H9 (cell line): ENCODE results near the gene NRP2. TPM values are rescaled to one million over a fixed set of nuclear protein-coding genes. Genes with fewer than 3 reads are reported as not detected.

Experiments used
- DNase-seq: peaks from one replicate; pipeline ENCODE4 v3.0.0-alpha.2; 2017
- H2AFZ ChIP-seq: one replicate; pipeline ENCODE4 v1.6.1; 2013; ENCODE audit warnings: mild to moderate bottlenecking, low read length, control low read depth, moderate library complexity
- H2AK5ac ChIP-seq: 2 replicates; pipeline ENCODE4 v1.6.1; 2013; ENCODE audit warnings: low read length, control low read depth, mixed read lengths; ENCODE audit not compliant: insufficient read length
- H2BK120ac ChIP-seq: one replicate; pipeline ENCODE4 v1.6.1; 2013; ENCODE audit warnings: low read depth, mild to moderate bottlenecking, low read length, control low read depth, inconsistent platforms; ENCODE audit not compliant: poor library complexity, severe bottlenecking
- H2BK12ac ChIP-seq: 2 replicates; pipeline ENCODE4 v1.6.1; 2013; ENCODE audit warnings: low read length, control low read depth, mixed read lengths, low read depth; ENCODE audit not compliant: insufficient read length
- H2BK15ac ChIP-seq: 2 replicates; pipeline ENCODE4 v1.6.1; 2013; ENCODE audit warnings: low read depth, low read length, control low read depth
- H2BK20ac ChIP-seq: one replicate; pipeline ENCODE4 v1.6.1; 2013; ENCODE audit warnings: low read depth, mild to moderate bottlenecking, low read length, control low read depth, inconsistent platforms; ENCODE audit not compliant: poor library complexity, severe bottlenecking
- H2BK5ac ChIP-seq: 2 replicates; pipeline ENCODE4 v1.6.1; 2013; ENCODE audit warnings: low read length, control low read depth, mixed read lengths; ENCODE audit not compliant: insufficient read length
- H3K14ac ChIP-seq: 2 replicates; pipeline ENCODE4 v1.6.1; 2013; ENCODE audit warnings: low read length, control low read depth; ENCODE audit not compliant: insufficient read depth
- H3K18ac ChIP-seq: 2 replicates; pipeline ENCODE4 v1.6.1; 2013; ENCODE audit warnings: low read depth, mild to moderate bottlenecking, mixed read lengths, low read length, control low read depth; ENCODE audit not compliant: insufficient read length
- H3K23ac ChIP-seq: 2 replicates; pipeline ENCODE4 v1.6.1; 2013; ENCODE audit warnings: low read length, control low read depth, mixed read lengths, low read depth; ENCODE audit not compliant: insufficient read length
- H3K23me2 ChIP-seq: 2 replicates; pipeline ENCODE4 v1.6.1; 2013; ENCODE audit warnings: low read depth, mild to moderate bottlenecking, mixed read lengths, low read length, control low read depth; ENCODE audit not compliant: insufficient read length, poor library complexity, severe bottlenecking
- H3K27ac ChIP-seq: 2 replicates; pipeline ENCODE4 v1.5.1; 2013; ENCODE audit warnings: low read length, control low read depth, mixed read lengths, low read depth; ENCODE audit not compliant: insufficient read length
- H3K27me3 ChIP-seq: 2 replicates; pipeline ENCODE4 v1.6.1; 2013; ENCODE audit warnings: low read length, control low read depth, inconsistent platforms; ENCODE audit not compliant: insufficient read depth
- H3K4ac ChIP-seq: 2 replicates; pipeline ENCODE4 v1.6.1; 2013; ENCODE audit warnings: low read depth, mild to moderate bottlenecking, control low read depth, inconsistent platforms, low read length, moderate library complexity
- H3K4me1 ChIP-seq: 2 replicates; pipeline ENCODE4 v1.6.1; 2013; ENCODE audit warnings: low read length, control low read depth, inconsistent platforms; ENCODE audit not compliant: insufficient read depth
- H3K4me2 ChIP-seq: 2 replicates; pipeline ENCODE4 v1.6.1; 2013; ENCODE audit warnings: low read length, control low read depth, mixed read lengths; ENCODE audit not compliant: insufficient read length, insufficient read depth
- H3K56ac ChIP-seq: 2 replicates; pipeline ENCODE4 v1.6.1; 2013; ENCODE audit warnings: low read depth, mild to moderate bottlenecking, mixed read lengths, low read length, control low read depth; ENCODE audit not compliant: insufficient read length
- H3K79me1 ChIP-seq: 2 replicates; pipeline ENCODE4 v1.6.1; 2013; ENCODE audit warnings: low read depth, mild to moderate bottlenecking, moderate library complexity, low read length, control low read depth, inconsistent platforms; ENCODE audit not compliant: insufficient read depth, poor library complexity, severe bottlenecking
- H3K79me2 ChIP-seq: 2 replicates; pipeline ENCODE4 v1.6.1; 2013; ENCODE audit warnings: low read length, control low read depth, inconsistent platforms; ENCODE audit not compliant: insufficient read depth
- H3K9ac ChIP-seq: 2 replicates; pipeline ENCODE4 v1.6.1; 2013; ENCODE audit warnings: low read length, control low read depth, mixed read lengths; ENCODE audit not compliant: insufficient read length; ENCODE audit errors: extremely low read depth
- H3K9me3 ChIP-seq: one replicate; pipeline ENCODE4 v1.6.1; 2013; ENCODE audit warnings: low read depth, low read length, inconsistent platforms; ENCODE audit not compliant: control insufficient read depth
- H3T11ph ChIP-seq: one replicate; pipeline ENCODE4 v1.6.1; 2013; ENCODE audit warnings: mild to moderate bottlenecking, low read length, control low read depth, inconsistent platforms
- H4K20me1 ChIP-seq: one replicate; pipeline ENCODE4 v1.6.1; 2013; ENCODE audit not compliant: control insufficient read depth, insufficient read length, insufficient read depth
- H4K5ac ChIP-seq: 2 replicates; pipeline ENCODE4 v1.6.1; 2013; ENCODE audit warnings: low read depth, mild to moderate bottlenecking, mixed read lengths, low read length, control low read depth; ENCODE audit not compliant: insufficient read length
- H4K8ac ChIP-seq: replicated peaks from 2 replicates; pipeline ENCODE4 v1.6.1; 2013; ENCODE audit warnings: low read length, control low read depth, mixed read lengths, low read depth; ENCODE audit not compliant: insufficient read length
- H4K91ac ChIP-seq: 2 replicates; pipeline ENCODE4 v1.6.1; 2013; ENCODE audit warnings: low read depth, mild to moderate bottlenecking, moderate library complexity, mixed read lengths, low read length, control low read depth; ENCODE audit not compliant: insufficient read length
- H3K27ac Mint-ChIP-seq, 3 experiments: 2 replicates in 2 of 3; 3 replicates in 1 of 3; pipeline ENCODE4 v1.8.0; 2020 to 2021; ENCODE audit warnings: mixed read lengths in 3 of 3, mild to moderate bottlenecking in 1 of 3, moderate library complexity in 1 of 3
- H3K27me3 Mint-ChIP-seq: 2 replicates; pipeline ENCODE4 v1.8.0; 2021; ENCODE audit warnings: low read depth, mild to moderate bottlenecking, moderate library complexity, mixed read lengths
- H3K36me3 Mint-ChIP-seq, 3 experiments: 2 replicates in 2 of 3; 3 replicates in 1 of 3; pipeline ENCODE4 v1.8.0; 2020 to 2021; ENCODE audit warnings: low read depth in 3 of 3, mixed read lengths in 3 of 3; ENCODE audit not compliant: insufficient read depth in 1 of 3
- H3K4me1 Mint-ChIP-seq, 2 experiments: 2 replicates each; pipeline ENCODE4 v1.8.0; 2020; ENCODE audit warnings: mixed read lengths in 2 of 2
- H3K4me3 Mint-ChIP-seq, 2 experiments: 2 replicates in 1 of 2; 3 replicates in 1 of 2; pipeline ENCODE4 v1.8.0; 2020 to 2021; ENCODE audit warnings: mild to moderate bottlenecking in 2 of 2, mixed read lengths in 2 of 2, moderate library complexity in 1 of 2
- H3K9me3 Mint-ChIP-seq, 2 experiments: 2 replicates in 1 of 2; 3 replicates in 1 of 2; pipeline ENCODE4 v1.8.0; 2020; ENCODE audit warnings: mild to moderate bottlenecking in 2 of 2, mixed read lengths in 2 of 2, moderate library complexity in 1 of 2
- CTCF ChIP-seq: fragments of 200-600 bp; sonication (generic); conservative IDR thresholded peaks from 3 replicates; pipeline ENCODE4 v1.8.0; 2021; ENCODE audit warnings: antibody characterized with exemption, mild to moderate bottlenecking
- WGBS: extraction: QIAGEN DNeasy Blood & Tissue Kit; methylation state at CpG from one replicate; pipeline ENCODE4 v1.1.7; 2013; ENCODE audit warnings: missing lambda C conversion rate, low lambda C conversion rate, mixed read lengths; ENCODE audit not compliant: insufficient read length; ENCODE audit errors: extremely low coverage; 5-methylcytosine and 5-hydroxymethylcytosine counted together
- total RNA-seq: library from RNA; stranded (reverse); gene quantifications from 2 replicates; pipeline ENCODE4 v1.2.1, GENCODE V29; 2021

The NRP2 gene
- total RNA-seq, 1 experiment from 2014 or later: 19.7 TPM

DNA sequence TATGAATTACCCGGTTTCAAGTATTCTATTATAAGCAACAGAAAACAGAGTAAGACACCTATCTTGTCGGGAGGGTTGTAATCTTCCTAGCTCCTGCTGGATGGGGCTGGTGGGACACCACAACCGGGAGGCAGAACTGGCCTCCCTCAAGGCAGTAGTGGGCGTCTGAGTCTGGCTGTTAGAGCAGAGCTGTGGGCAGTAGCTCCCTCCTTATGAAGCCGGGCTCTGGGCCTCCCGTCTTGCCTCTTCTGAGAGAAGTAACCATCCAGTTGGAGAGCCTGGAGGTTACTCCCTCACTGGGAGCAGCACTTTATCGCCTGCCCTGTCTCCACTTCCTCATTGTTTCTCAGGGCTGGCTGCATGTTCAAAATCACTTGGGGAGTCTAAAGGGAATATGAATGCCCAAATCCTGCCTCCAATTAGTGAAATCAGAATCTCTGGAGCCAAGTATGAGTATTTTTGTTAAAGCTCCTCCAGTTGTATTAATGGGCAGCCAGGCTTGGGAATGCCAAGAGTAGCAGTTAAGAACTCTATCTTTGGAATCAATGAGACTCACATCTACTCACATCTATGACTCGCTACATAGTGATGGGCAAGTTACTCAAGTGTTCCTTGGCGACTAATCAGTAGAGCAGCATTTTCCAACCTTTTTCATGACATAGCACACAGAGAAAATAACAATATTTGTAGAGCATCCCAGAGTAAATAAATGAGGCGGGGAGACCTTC lies 27.3 kb upstream of the NRP2 start:
- no peaks in the 10 kb centered on the region for H4K20me1 ChIP-seq
- no peak overlapping the region for H2AFZ ChIP-seq
- H3K23me2 ChIP-seq: no peaks in the 10 kb centered on the region
- H4K8ac ChIP-seq: no peak overlapping the region
- no peaks in the 10 kb centered on the region for H3K79me2 ChIP-seq
- H2BK15ac ChIP-seq: no peak overlapping the region
- no peak overlapping the region for H2BK5ac ChIP-seq
- H3K27me3 ChIP-seq: no peaks in the 10 kb centered on the region
- no peak overlapping the region for H4K91ac ChIP-seq
- peaks cover 0 to 3% (median 0%) of the 10 kb centered on the region in 3 experiments; a peak in 1 of 7 replicates for H3K36me3 Mint-ChIP-seq
- H3K9me3 Mint-ChIP-seq: no peaks in the 10 kb centered on the region
- H3K27ac Mint-ChIP-seq: no peak overlapping the region
- no peak overlapping the region for H2BK20ac ChIP-seq
- no peak for TF ChIP-seq CTCF
- no peak overlapping the region for H2AK5ac ChIP-seq
- H3K4me1 Mint-ChIP-seq: peaks cover 14 to 22% of the 10 kb centered on the region in 2 experiments
- no peak overlapping the region for H3K14ac ChIP-seq
- no peak overlapping the region for H3K4me3 Mint-ChIP-seq
- no peak overlapping the region for H3K4me2 ChIP-seq
- no peak overlapping the region for H3K9ac ChIP-seq
- H3K4ac ChIP-seq: no peak overlapping the region
- no peaks in the 10 kb centered on the region for H3K9me3 ChIP-seq
- no CpG with 5 or more reads among the region's 10 CpGs for WGBS
- H3K27me3 Mint-ChIP-seq: peaks cover 4% of the 10 kb centered on the region; the same call in 1 of the 2 replicates
- no peak overlapping the region for H4K5ac ChIP-seq
- DNase-seq: no peak
- no peak overlapping the region for H3K23ac ChIP-seq
- H2BK120ac ChIP-seq: no peak overlapping the region
- peaks cover 5% of the 10 kb centered on the region for H3K4me1 ChIP-seq
- no peak overlapping the region for H3K18ac ChIP-seq
- H3K56ac ChIP-seq: no peak overlapping the region
- H3K79me1 ChIP-seq: no peaks in the 10 kb centered on the region
- H3K27ac ChIP-seq: no peak overlapping the region
- H3T11ph ChIP-seq: no peak overlapping the region
- H2BK12ac ChIP-seq: no peak overlapping the region
